Colonic mucosa (tissue), 4 donors: ENCODE data around the gene CD96. TPM values are rescaled to one million over a fixed set of nuclear protein-coding genes. Genes with fewer than 3 reads are reported as not detected.

Source experiments
- DNase-seq: peaks from one replicate; pipeline ENCODE4 v3.0.0-alpha.2; 2020
- H3K27ac ChIP-seq: fragments of 200-600 bp; one replicate; pipeline ENCODE4 v1.8.0; 2021
- H3K27me3 ChIP-seq: fragments of 200-600 bp; one replicate; pipeline ENCODE4 v1.8.0; 2021
- H3K36me3 ChIP-seq: fragments of 200-600 bp; one replicate; pipeline ENCODE4 v1.8.0; 2021
- H3K4me1 ChIP-seq: fragments of 200-600 bp; one replicate; pipeline ENCODE4 v1.8.0; 2021; ENCODE audit warnings: mild to moderate bottlenecking
- H3K4me3 ChIP-seq: fragments of 200-600 bp; one replicate; pipeline ENCODE4 v1.8.0; 2021
- H3K9ac ChIP-seq, 2 donors: one replicate each; pipeline ENCODE4 v1.7.0; 2013; ENCODE audit warnings: control low read depth in 2 of 2, low read depth in 2 of 2, low read length in 2 of 2
- H3K9me3 ChIP-seq: fragments of 200-600 bp; one replicate; pipeline ENCODE4 v1.8.0; 2021
- CTCF ChIP-seq: fragments of 200-600 bp; IDR thresholded peaks from one replicate; pipeline ENCODE4 v1.8.0; 2022; ENCODE audit warnings: antibody characterized with exemption, mild to moderate bottlenecking
- intact Hi-C: fragments of 100-400 bp; cut with DNase I; formaldehyde crosslinking; loops from one replicate; pipeline ENCODE4 v1.14.1; 2022
- total RNA-seq, 2 donors: library from RNA; stranded (reverse); fragmentation: NEBNext Ultra II Directional in 1 of 2; extraction: Animal tissue kit (Norgen Biotek cat#: 25700) in 1 of 2; gene quantifications; one replicate each; pipeline ENCODE4 v1.2.1, GENCODE V29; 2021
- donor health status: healthy.
- donor health status: DM: no; HTN: no; CAD: no.
- donor health status: DM: no; HTN: no; CAD: no.

The CD96 gene
- total RNA-seq, 2 donors from 2014 or later, result 1.7 to 2.8 TPM

- no peak for DNase-seq
- Histone ChIP-seq H3K4me1 (peaks cover 17% of the 10 kb centered on the region), H3K27me3 (no peaks in the 10 kb centered on the region), H3K36me3 (no peaks in the 10 kb centered on the region), H3K9ac (peak overlapping the region in 1 of 2 donors; percentile 72), H3K4me3 (peak overlapping the region; percentile 53), H3K9me3 (no peaks in the 10 kb centered on the region), H3K27ac (peak overlapping the region; percentile 71)
- no peak for TF ChIP-seq CTCF
- intact Hi-C loops, result no loop called here
These were observed 133.8 kb downstream of the CD96 start for GRCh38 chr3:111675846-111676210.

- Histone ChIP-seq H3K36me3 (no peaks in the 10 kb centered on the region), H3K9ac (peak overlapping the region in 1 of 2 donors; percentile 72), H3K4me3 (peak overlapping the region; percentile 53), H3K27ac (peak overlapping the region; percentile 71), H3K27me3 (no peaks in the 10 kb centered on the region), H3K4me1 (peaks cover 17% of the 10 kb centered on the region), H3K9me3 (no peaks in the 10 kb centered on the region)
- no peak for TF ChIP-seq CTCF
- peak; percentile 88 for DNase-seq
- intact Hi-C loops, result no loop called here
These were observed 134.4 kb downstream of the CD96 start for GRCh38 chr3:111676211-111677006.

- Histone ChIP-seq H3K9ac (peak overlapping the region in 1 of 2 donors; percentile 72), H3K27me3 (no peaks in the 10 kb centered on the region), H3K4me3 (no peak overlapping the region), H3K4me1 (peaks cover 22% of the 10 kb centered on the region), H3K9me3 (no peaks in the 10 kb centered on the region), H3K27ac (peak overlapping the region; percentile 71), H3K36me3 (no peaks in the 10 kb centered on the region)
- intact Hi-C loops, result no loop called here
- DNase-seq, result no peak
- no peak for TF ChIP-seq CTCF
These were observed 135.0 kb downstream of the CD96 start for GRCh38 chr3:111677007-111677392.

GRCh38 chr3:111681661-111682426, 139.8 kb downstream of the CD96 start:
- H3K4me1 ChIP-seq, result peaks cover 9% of the 10 kb centered on the region
- H3K27ac ChIP-seq, result no peak overlapping the region
- TF ChIP-seq CTCF, result no peak
- DNase-seq, result no peak
- H3K36me3 ChIP-seq, result no peaks in the 10 kb centered on the region
- no peak overlapping the region for H3K4me3 ChIP-seq
- H3K27me3 ChIP-seq, result no peaks in the 10 kb centered on the region
- intact Hi-C loops, result no loop called here
- H3K9me3 ChIP-seq, result no peaks in the 10 kb centered on the region
- no peak overlapping the region for H3K9ac ChIP-seq

GRCh38 chr3:111684640-111685039, 142.6 kb downstream of the CD96 start:
- H3K9ac ChIP-seq, result no peak overlapping the region
- no peak overlapping the region for H3K4me3 ChIP-seq
- H3K9me3 ChIP-seq, result no peaks in the 10 kb centered on the region
- DNase-seq, result no peak
- no peak overlapping the region for H3K27ac ChIP-seq
- H3K27me3 ChIP-seq, result no peaks in the 10 kb centered on the region
- no peak for TF ChIP-seq CTCF
- intact Hi-C loops, result no loop called here
- H3K4me1 ChIP-seq, result peaks cover 5% of the 10 kb centered on the region
- H3K36me3 ChIP-seq, result no peaks in the 10 kb centered on the region
